GM19468 (cell line): ENCODE data around the gene DIO3.

Source experiments
- ATAC-seq: cut with Tn5 transposase; IDR thresholded peaks from one replicate; pipeline ENCODE4 v1.9.1; 2021; ENCODE audit warnings: mild to moderate bottlenecking, moderate library complexity, moderate number of reproducible peaks; ENCODE audit not compliant: unreplicated experiment; ENCODE audit errors: extremely low read depth

Gene DIO3

DNA sequence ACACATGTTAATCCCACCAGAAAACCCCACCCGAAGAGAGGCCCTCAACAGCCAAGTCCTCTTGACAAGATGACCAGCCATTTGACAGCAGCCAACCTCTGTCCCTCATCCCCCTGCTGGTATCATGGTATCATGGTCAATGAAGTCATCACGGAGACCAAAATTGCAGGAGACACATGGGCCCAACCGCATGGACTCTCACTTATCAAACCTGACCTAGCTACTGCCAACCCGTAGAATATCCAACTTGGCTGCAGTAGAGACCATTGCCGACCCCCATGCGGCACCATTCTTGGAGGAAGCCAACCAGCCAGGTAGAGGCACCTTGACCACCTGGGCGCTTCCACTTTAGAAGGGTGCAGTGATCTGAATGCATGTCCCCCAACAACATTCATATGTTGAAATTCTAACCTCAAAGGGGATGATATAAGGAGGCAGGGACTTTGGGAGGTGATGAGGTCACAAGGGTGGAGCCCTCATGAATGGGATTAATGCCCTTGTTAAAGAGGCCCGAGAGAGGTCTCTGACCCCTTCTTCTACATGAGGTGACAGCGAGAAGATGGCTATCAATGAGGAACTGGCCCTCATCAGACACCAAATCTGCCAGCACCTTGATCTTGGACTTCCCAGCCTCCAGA lies 33.3 kb downstream of the DIO3 start:
- ATAC-seq, result no peak

DNA sequence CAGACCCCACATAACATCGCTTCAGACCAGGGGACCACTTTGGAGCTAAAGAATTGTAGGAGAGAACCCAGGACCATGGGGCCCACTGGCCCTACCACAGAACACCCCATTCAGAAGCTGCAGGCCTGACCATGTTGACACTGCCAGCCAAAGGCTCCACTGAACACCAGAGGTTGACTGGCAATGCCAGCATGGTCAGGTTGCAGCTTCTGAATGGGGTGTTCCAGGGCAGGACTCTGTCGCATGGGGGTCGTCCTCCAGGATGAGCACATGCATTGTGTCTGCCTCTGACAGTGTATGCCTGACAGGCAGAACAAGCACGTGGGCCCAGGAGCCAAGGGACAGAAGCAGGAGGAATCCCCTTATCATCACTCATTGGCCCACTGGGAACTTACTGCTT lies 34.1 kb downstream of the DIO3 start:
- ATAC-seq, result no peak

DNA sequence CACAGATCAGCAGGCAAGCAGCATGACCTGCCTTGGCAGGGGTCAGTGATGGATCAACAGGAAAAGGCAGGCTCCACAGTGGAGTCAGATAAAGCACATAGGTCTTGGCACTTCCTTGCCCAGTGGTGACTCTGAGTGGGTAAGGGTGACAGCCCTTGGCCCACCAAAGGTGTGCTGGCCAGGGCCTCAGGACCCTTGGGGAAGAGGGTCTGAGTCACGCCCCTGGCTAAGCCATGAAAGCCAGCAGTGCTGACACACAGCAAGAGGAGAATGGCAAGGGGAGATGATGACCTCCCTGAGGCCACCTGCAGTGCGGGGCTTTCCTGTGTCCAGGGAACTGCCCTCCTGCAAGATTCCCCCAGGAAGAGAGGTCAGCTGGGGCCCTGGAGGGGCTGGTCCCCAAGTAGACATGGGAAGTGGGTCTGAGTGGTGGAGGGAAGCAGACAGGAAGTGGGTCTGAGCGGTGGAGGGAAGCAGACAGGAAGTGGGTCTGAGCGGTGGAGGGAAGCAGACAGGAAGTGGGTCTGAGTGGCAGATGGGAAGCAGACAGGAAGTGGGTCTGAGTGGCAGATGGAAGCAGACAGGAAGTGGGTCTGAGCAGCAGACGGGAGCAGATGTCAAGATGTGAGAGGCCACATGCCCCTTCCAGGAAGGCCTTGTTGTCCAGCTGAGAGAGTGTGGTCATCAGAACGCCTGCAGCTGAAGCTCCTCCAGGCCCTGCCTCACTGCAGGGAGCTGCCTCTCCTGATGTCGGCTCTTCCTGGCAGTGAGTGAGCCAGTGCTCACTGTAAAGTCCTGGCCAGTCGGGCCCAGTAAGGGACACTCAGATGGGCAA lies 34.8 kb downstream of the DIO3 start:
- no peak for ATAC-seq

DNA sequence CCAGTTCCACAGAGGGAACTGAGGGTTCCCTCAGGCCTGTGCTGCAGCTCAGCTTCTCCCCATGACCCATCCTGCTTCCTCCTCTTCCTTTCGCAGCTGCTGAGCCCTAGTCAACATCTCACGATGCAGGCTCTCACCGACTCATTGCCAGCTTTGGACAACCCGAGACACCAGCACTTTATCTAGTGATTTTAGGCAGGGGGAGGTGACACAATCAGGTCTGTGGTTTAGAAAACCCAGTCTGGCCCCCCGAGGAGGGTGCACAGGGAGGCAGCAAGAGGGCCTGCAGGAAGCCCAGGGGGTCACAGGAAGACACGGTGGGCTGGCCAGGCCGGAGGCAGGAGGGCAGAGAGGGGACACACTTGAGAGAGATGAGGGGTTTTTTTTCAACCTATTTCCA lies 35.4 kb downstream of the DIO3 start:
- ATAC-seq, result no peak

GRCh38 chr14:101598159-101598558 lies 36.9 kb downstream of the DIO3 start:
- no peak for ATAC-seq

DNA sequence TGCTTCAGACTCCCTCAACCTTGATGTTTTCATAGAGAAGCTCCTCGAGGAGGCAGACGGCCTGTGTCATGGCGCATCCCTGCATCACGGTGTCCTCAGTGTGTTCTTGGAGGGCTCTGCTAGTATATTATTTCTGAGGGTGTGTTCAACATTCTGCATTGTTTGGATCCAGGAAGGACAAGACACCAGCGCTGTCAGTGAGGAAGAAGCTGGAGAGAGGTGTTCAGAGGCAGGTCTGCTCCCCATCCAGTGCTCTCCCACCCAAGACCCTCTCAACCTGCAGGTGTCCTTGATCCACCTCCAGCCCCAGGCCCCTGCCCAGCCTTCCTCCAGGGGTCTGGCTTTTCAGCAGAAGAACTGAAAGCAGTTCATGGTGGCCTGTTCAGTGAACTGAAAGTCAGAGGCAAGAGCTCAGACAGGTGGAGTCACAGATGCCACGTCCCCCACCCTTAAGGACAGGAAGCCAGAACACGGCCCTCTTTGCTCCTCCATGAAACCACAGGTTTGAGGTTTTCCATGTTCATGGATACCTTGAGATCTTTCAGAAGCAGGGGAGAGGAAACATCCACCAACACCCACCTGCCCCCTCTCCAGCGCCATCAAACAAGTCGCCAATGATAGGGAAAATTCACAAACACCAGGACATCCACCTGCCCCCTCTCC lies 37.4 kb downstream of the DIO3 start:
- ATAC-seq, result no peak

- ATAC-seq, result no peak
These were observed 38.1 kb downstream of the DIO3 start for GRCh38 chr14:101599234-101599885.

GRCh38 chr14:101600336-101600890 lies 39.1 kb downstream of the DIO3 start:
- ATAC-seq, result no peak

DNA sequence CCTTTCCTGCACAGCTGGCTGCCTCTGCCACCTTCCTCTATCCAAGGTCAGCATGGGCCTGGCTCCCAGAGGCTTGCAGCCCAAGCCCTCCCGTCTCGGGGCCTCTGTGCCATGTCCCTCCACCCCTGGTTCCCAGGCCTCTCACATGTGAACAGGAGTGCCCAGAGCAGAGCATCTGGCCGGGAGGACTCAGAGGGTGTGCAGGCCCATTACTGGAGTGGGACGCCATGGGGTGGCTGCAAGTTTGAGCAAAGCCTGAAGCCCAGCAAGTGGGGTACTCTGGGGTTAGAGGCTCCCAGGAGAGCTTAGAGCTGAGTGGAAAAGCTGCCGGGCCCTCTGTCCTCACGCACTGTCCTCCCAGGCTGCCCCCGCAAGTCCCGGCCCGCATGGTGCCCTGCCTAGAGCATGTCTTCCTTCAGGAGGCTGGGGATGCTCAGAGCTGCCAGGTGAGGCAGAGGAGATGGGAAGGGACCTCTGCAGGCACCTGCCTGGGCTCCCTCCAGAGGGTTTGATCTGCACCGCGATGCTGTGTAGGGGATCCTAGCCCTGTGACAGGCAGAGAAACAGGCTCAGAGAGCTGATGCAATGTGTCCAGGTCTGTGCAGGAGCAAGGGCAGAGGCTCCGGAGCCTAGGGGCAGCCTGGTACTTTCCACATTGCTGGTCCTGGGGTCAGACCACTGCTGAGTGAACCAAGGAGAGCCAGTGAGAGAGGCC lies 39.8 kb downstream of the DIO3 start:
- no peak for ATAC-seq

DNA sequence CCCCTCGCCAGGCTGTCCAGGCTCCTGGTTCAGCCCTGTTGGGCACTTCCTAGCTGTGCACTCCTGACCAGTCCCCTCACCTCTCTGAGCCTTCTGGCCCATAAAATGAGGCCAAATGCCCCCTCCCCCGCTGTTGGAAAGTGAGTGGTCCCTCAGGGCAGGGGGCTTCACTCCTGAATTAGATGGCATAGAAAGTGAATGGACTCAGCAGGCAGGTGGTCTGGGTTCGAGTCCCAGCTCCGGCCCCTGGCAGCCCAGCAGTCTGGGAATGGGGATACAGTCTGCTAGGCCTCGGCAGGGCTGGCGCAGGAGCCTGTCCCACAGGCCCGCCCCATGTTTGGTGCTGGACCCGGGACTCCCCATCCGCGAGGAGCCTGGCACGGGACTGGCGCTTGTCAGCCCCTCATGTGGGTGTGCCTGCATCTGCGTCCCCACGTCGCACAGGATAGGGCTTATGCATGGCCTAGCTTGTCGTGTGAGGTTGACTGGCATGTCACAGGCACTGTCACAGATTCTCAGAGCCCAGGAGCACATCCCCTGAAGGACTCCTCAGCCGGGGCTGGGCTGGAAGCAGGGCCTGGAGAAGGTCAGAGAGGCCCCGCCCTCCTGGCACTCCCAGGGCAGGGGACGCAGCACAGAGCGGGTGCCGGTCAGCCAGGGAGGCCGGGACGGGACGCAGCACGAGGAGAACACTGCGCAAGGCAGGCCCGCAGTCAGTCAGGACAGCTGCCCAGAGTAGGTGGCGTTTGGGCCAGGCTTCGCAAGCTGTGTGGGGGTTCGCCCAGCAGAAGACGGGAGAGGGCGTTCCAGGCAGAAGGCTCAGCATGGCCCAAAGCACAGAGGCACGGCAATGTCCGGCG lies 40.5 kb downstream of the DIO3 start:
- no peak for ATAC-seq

GRCh38 chr14:101602466-101602840 lies 41.2 kb downstream of the DIO3 start:
- ATAC-seq, result no peak

DNA sequence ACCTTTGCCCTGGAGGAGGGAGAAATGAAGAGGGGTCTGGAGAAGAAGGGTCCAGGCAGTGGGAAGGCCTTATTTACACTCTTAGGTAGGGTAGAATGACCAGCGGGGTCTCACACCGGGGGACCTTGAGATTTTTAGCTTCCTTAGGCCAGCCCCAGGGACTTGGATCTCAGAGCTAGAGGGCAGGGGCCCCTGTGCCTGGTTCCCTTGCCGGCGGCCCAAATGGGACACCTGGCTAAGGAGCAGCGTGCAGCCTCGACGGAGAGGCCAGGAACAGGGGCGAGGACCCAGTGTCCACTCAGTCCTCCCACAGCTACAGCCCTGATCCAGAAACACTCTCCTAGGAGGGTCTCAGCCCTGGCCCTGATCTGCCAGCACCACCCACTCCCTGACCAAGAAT lies 41.8 kb downstream of the DIO3 start:
- no peak for ATAC-seq

DNA sequence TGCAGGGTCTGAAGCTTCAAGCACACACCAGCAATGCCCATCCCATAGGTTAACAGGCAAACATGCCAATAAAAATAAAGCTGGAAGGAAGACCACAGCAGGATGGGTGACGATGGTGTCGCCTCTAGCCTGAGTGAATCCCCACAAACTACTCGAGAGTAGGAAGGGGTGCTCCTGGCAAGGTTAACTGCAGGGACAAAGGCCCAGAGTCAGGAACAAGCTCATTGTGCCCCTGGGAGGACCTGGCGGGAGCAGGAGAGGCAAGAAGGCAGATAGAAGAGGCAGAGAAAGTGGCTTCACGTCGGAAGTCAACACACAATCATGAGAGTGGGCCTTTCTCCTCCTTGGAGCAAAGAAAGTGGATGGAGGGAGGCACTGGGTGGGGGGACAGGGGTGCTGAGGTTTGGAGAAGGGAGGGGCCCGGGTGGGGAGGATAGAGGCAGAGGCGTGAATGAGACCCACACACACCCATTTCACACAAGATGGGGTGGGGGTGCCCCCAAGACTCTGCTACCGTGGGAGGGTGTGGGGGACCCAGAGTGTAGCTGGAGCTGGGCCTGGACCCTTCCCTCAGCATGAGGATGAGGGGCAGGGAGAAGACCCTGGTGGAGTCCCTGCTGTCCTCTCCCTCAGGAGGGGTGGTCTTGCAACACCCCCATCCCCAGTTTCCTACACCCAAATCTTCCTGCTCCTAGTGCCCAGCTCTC lies 43.1 kb downstream of the DIO3 start:
- ATAC-seq, result no peak

- no peak for ATAC-seq
These were observed 43.9 kb downstream of the DIO3 start for GRCh38 chr14:101604935-101605780.

- no peak for ATAC-seq
These were observed 44.5 kb downstream of the DIO3 start for GRCh38 chr14:101605836-101606235.
